ENCODE data around the gene PRG3.

DNA sequence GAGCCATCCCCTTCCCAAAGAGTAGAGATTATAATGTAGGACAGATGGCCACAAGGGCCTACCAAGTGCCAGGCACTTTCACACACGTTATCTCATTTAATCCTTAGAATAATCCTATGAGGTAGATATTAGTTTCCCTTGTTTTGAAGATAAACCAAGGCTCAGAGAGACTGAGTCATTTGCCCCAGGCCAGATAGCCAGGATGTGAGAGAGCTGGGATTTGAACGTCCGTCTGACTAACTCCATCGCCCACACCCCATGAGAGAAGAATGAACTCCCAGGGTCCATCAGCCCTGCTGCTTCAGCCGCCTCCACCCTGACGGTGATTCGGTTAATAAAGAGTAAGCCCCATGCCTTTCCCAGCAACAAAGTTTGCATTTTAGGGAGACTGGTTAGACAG is 10.7 kb downstream of the PRG3 start:
- TF ChIP-seq, protein P1, sequence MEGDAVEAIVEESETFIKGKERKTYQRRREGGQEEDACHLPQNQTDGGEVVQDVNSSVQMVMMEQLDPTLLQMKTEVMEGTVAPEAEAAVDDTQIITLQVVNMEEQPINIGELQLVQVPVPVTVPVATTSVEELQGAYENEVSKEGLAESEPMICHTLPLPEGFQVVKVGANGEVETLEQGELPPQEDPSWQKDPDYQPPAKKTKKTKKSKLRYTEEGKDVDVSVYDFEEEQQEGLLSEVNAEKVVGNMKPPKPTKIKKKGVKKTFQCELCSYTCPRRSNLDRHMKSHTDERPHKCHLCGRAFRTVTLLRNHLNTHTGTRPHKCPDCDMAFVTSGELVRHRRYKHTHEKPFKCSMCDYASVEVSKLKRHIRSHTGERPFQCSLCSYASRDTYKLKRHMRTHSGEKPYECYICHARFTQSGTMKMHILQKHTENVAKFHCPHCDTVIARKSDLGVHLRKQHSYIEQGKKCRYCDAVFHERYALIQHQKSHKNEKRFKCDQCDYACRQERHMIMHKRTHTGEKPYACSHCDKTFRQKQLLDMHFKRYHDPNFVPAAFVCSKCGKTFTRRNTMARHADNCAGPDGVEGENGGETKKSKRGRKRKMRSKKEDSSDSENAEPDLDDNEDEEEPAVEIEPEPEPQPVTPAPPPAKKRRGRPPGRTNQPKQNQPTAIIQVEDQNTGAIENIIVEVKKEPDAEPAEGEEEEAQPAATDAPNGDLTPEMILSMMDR (IDR thresholded peaks at IDR 0.05; ENCODE audit: extremely low read depth in 1 of 2, insufficient read depth in 1 of 2, low read depth in 1 of 2, low read length in 2 of 2) = no peak
- TF ChIP-seq JUN (IDR thresholded peaks at IDR 0.05; ENCODE audit: borderline replicate concordance, insufficient read depth, insufficient read length, low read depth) (no peak), POLR2A (IDR thresholded peaks at IDR 0.05; ENCODE audit: low read depth, low read length) (no peak), EZH2 (IDR thresholded peaks at IDR 0.05; ENCODE audit: borderline replicate concordance, low read depth, low read length, severe bottlenecking) (no peak)
- TF ChIP-seq, protein P2, sequence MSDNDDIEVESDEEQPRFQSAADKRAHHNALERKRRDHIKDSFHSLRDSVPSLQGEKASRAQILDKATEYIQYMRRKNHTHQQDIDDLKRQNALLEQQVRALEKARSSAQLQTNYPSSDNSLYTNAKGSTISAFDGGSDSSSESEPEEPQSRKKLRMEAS (IDR thresholded peaks at IDR 0.05; ENCODE audit: insufficient read depth, insufficient read length) = no peak

All from endothelial cell of umbilical vein (primary cell).